Ecto neural progenitor cell (in vitro differentiated cells): ENCODE results near the gene AGPS.
"Not testable (repeated sequence)": the region's sequence is repeated elsewhere in the genome, so short reads cannot be mapped to it uniquely, and the experiment has no call there.

Experiments used
- DNase-seq: peaks from one replicate; pipeline ENCODE4 v3.0.0-alpha.2; 2018; ENCODE audit warnings: low spot score

AGPS gene

GRCh38 chr2:177474301-177474700 is 81.7 kb downstream of the AGPS start:
- no peak for DNase-seq

DNA sequence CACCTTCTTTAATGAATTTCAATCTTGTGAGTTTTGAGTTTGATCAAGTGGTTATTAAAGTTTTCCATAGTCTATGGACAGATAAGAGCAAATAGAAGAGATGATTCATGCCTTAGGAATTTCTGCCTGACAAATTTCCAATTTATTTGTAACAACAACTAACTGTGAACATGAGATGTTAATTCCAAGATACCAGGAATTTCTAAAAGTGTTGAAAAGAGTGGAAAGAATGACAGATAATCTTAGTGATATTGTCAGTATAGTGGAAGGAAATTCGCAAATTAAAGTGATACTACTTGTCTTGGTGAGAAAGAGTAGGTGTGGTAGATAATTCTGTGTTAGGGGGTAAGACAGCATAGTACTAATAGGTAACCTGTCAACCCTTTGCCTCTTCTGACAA is 82.4 kb downstream of the AGPS start:
- no peak for DNase-seq

GRCh38 chr2:177476897-177477296 is 84.3 kb downstream of the AGPS start:
- no peak for DNase-seq

GRCh38 chr2:177478029-177478428 is 85.5 kb downstream of the AGPS start:
- no peak for DNase-seq

DNA sequence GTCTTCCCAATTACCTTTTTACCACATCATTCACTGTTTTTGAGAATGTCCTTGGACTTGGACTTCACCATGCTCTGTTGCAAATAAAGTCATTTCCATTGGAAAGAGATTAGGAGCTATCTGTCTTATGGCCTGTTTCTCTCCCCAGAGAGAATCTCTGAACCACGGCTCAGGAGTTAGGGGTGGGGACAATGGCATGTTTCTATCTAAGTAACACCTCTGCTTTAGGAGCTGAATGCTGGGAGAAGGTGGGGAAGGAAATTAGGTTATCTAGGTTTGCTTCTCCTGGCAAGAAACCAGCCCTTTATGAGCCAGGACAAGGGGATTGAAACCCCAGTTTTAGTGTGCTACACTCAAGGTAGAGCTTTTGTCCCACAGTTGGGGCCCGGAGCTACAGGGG is 86.3 kb downstream of the AGPS start:
- DNase-seq: no peak

GRCh38 chr2:177482195-177482594 is 89.6 kb downstream of the AGPS start:
- no peak for DNase-seq

GRCh38 chr2:177483531-177483930 is 91.0 kb downstream of the AGPS start:
- DNase-seq: no peak

DNA sequence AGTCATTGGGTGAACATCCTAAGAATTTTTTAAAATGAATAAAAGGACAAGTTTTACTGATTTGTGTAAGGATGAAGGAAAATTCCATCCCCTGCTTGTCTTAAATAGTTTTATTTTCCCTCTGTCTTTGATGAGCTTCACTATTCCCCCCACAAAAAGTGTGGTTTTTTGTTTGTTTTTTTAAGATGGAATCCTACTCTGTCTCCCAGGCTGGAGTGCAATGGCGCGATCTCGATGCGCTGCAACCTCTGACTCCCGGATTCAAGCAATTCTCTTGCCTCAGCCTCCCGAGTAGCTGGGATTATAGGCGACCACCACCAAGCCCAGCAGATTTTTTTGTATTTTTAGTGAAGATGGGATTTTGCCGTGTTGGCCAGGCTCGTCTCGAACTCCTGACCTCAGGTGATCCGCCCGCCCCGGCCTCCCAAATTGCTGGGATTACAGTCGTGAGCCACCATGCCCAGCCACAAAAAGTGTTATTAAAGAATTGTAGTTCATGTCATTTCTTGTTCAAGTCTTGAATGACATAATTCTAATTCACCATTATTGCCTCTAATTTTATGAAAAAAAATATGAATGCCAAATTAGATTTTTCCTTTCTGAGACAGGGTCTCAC is 91.7 kb downstream of the AGPS start:
- no peak for DNase-seq

GRCh38 chr2:177485657-177486056 is 93.1 kb downstream of the AGPS start:
- not testable (repeated sequence) for DNase-seq

DNA sequence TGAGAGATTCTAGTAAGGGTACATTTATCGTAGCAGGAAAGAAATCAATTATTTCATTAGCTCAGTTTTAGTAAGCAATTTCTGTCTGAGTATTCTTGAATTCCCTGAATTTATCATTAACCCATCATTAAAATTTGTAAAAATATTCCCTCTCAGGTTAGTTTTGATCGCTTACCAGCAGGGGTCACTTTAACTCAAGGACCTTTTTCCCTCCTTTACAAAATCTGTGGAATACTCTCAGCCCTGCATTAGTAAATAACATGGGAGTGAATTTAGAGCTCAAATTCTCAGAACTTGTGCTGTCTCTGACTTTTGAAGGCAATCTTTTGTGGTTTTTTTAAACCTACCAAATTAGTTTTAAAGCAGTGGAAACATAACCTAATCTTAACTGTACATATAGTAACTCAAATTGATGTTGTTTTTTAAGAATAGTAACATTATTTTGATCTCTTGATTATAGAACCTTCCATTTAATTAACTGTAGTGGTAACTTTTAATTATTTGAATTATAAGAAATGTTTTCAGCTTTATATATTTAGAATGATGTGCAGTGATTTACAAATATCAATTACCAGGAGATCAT is 97.2 kb downstream of the AGPS start:
- DNase-seq: no peak

- no peak for DNase-seq
Measured at GRCh38 chr2:177495945-177496344, 103.4 kb downstream of the AGPS start.

DNA sequence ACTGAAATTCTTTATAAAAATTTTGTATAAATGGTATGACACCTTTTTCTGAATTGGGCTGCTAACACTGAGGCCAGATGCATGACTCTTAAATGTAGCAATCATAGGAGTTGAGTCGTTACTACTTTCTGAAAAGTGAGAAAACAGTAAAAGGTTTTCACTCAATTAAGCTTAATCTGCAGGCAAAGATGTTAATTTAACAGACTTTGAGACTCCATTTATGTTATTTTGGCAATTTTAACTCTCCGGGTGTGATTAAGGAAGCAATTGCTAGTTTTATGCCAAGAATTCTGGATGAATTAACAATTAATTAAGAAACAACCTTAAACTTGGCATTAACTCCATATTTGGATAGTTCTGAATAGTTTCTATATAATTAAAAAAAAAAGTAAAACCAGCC is 104.3 kb downstream of the AGPS start:
- no peak for DNase-seq

- no peak for DNase-seq
Measured at GRCh38 chr2:177501186-177501585, 108.6 kb downstream of the AGPS start.

DNA sequence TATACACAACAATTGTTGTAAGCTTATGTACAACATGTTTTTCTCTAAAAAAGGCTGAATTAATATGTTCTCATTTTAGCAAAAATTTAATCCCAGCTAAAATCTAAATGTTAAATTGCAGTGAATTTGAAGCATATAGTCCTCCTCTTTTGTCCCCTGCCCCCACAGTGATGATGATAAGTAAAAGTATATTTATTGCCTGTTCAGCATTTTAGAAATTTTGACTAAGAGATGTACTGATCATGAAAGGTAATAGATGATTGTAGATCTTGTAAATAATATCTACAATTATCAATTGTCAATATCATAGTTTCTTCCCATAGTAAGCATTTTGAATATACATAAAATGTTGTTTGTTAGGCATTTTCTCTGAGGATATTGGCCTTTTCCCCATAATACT is 113.9 kb downstream of the AGPS start:
- no peak for DNase-seq

GRCh38 chr2:177506998-177507397 is 114.4 kb downstream of the AGPS start:
- no peak for DNase-seq

DNA sequence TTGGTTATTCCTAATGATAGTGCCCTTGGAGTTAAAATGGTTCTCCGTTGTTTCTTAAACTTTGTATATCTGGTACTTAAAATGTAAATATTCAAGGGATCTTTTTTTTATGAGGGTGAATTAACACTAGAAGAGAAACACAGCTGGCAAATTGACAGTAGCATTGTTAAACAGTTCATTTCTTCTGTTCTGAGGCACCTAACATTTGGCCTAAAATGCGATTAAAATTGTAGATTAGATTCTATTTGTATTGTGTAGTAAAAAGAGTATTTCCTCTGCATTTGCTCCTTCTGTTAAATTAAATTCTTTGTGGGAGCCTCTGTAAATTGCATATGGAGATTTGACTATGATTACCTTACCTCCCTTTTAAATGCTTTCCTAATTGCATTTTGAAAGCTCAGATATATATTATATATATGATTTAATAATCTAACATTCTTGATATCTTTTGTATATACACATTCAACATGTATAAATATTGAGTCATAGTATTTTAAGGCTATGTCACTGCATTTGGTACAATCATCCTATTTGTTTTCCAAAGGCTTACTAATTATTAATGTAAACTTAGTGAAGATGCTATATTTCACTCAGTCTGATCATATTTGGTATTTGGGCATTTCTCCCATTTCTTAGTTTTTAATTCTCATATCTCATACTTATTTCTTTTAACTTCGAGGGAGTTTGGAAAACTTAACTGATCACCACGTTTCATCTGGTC is 124.4 kb downstream of the AGPS start:
- DNase-seq: no peak

DNA sequence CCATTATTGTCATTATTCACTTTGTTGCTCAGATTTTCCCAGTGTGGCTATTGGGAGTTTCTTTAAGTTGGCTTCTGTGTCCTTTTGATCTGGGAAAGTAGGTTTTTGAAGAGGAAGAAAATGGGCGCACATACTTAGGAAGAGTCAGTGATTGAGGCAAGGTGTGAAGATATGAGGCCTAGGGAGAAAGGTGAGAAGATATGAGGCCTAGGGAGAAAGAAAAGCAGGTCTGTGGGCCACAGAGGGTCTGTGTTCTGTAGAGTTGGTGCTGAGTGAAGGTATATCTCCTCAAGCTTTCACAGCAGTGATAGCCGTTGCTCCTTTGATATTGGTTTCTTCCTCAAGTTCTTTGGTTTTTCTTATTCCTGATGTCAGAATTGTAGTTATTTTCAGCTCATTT is 126.2 kb downstream of the AGPS start:
- DNase-seq: no peak

- DNase-seq: no peak
Measured at GRCh38 chr2:177519534-177520115, 127.1 kb downstream of the AGPS start.

DNA sequence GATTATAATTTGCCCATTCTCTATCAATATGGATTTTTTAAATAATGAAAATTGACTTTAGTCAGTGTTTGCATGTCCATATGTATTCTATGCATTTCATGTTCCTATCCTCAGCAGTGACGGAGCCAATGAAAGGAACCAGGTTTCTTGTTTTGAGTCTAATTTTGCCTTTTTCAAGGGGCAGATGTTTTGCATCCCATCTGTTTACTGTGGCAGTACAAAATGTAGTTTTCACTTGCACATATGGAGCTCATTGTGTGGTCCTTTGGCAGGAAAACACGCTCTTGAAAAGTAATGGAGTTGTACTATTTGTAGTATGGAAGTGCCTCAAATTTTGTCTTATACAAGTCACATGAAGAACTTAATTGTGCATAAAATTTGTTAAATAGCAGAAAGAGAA is 127.8 kb downstream of the AGPS start:
- DNase-seq: no peak

DNA sequence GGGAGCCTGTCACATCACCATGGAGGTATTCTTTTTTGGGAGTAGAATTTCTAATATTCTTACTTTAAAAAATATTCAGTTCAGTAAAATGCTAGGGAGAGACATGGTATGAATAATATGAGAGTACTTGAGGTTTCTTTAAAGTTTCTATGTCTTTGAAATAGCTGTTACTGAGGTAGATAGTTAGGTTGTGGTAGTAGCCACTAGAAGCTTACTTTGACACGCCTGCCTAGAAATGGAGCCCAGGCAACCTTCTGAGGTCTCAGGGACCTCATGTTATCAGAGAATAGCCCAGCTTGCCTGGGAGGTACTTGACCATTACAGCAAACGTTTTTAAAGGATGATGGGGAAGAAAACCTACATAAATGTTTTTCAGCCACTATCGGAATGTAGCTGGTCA is 131.2 kb downstream of the AGPS start:
- no peak for DNase-seq

GRCh38 chr2:177525351-177525924 is 132.9 kb downstream of the AGPS start:
- no peak for DNase-seq

- DNase-seq: no peak
Measured at GRCh38 chr2:177528351-177528933, 135.9 kb downstream of the AGPS start.

DNA sequence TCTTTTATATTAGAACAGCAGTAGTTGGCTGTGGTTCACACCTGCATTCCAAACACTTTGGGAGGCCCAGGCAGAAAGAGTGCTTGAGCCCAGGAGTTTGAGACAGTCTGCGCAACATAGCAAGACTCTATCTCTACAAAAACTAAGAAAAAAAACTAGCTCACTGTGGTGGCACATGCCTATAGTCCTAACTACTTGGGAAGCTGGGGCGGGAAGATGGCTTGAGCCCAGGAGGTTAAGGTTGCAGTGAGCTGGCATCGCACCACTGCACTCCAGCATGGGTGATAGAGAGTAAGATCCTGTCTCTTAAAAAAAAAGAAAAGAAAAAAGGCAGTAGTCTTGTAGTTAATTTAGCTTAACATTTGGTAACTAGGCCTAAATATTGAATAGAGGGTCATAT is 136.6 kb downstream of the AGPS start:
- no peak for DNase-seq
